ENCODE measurements around the gene ORC1.

GRCh38 chr1:52365071-52365745 lies 39.0 kb downstream of the ORC1 start:
- TF ChIP-seq CTCF (IDR thresholded peaks at IDR 0.05; ENCODE audit: low read depth, low read length) (no peak), POLR2A (IDR thresholded peaks at IDR 0.05; ENCODE audit: extremely low read depth, insufficient read length) (no peak)

All from NB4 (cell line).